ENCODE measurements around the gene MFAP5. TPM values are rescaled to one million over a fixed set of nuclear protein-coding genes. Genes with fewer than 3 reads are reported as not detected.
"Not testable (repeated sequence)": the region's sequence is repeated elsewhere in the genome, so short reads cannot be mapped to it uniquely, and the experiment has no call there.

MFAP5 gene
- polyA plus RNA-seq, 1 donor (not counting 4 experiments of a cell fraction or from before 2014, with no cell fraction given): 317 TPM

DNA sequence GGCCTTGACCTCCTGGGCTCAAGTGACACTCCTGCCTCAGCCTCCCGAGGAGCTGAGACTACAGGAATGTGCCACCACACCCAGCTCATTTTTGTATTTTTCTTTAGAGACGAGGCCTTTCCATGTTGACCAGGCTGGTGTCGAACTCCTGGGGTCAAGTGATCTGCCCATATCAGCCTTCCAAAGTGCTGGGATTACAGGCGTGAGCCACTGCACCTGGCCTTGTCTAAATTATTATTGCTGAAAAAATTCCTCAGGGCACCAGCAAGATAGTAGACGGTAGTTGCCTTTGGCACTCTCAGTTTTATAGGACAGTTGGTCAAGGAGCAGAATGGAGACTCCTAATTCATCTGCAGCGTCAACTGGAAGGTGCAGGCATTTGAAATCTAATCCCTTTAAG is 47.4 kb downstream of the MFAP5 start:
- Histone ChIP-seq H3K4me1 (ENCODE audit: control insufficient read depth, extremely low read depth, insufficient read depth, low read length) (peaks cover 5% of the 10 kb centered on the region), H3K9me1 (ENCODE audit: control insufficient read depth, extremely low read depth, insufficient read depth, low read length) (no peaks in the 10 kb centered on the region), H3K27me3 (ENCODE audit: control insufficient read depth, extremely low read depth, insufficient read depth, low read length) (no peaks in the 10 kb centered on the region), H3K4me2 (ENCODE audit: control insufficient read depth, extremely low read depth, insufficient read depth, low read depth, low read length) (no peak overlapping the region), H3K4me3 (ENCODE audit: control insufficient read depth in 2 of 3, extremely low read depth in 1 of 3, insufficient read depth in 2 of 3, low read depth in 1 of 3, low read length in 3 of 3) (no peak overlapping the region), H4K20me1 (ENCODE audit: control insufficient read depth, extremely low read depth, insufficient read depth, low read length) (no peaks in the 10 kb centered on the region), H3K79me2 (ENCODE audit: control insufficient read depth, insufficient read depth, low read length) (no peaks in the 10 kb centered on the region), H3K9ac (ENCODE audit: control insufficient read depth, extremely low read depth, insufficient read depth, low read length) (no peak overlapping the region), H3K9me3 (ENCODE audit: control insufficient read depth, low read depth, low read length) (no peaks in the 10 kb centered on the region), H3K27ac (ENCODE audit: control insufficient read depth, insufficient read depth, low read length) (no peak overlapping the region), H2AFZ (ENCODE audit: control insufficient read depth, low read length) (no peak overlapping the region), H3K36me3 (ENCODE audit: control insufficient read depth in 2 of 2, extremely low read depth in 1 of 2, insufficient read depth in 2 of 2, low read length in 2 of 2) (no peaks in the 10 kb centered on the region)
- dilution Hi-C loops (cut with MboI; ENCODE audit: extremely low pct_ligation_motif_present, low sequenced_read_pairs): no loop called here
- FAIRE-seq (no peak), DNase-seq (ENCODE audit: low read depth, low spot score) (no peak)
- TF ChIP-seq EZH2 (IDR thresholded peaks at IDR 0.05; ENCODE audit: low read length): no peak
- TF ChIP-seq, protein P1, sequence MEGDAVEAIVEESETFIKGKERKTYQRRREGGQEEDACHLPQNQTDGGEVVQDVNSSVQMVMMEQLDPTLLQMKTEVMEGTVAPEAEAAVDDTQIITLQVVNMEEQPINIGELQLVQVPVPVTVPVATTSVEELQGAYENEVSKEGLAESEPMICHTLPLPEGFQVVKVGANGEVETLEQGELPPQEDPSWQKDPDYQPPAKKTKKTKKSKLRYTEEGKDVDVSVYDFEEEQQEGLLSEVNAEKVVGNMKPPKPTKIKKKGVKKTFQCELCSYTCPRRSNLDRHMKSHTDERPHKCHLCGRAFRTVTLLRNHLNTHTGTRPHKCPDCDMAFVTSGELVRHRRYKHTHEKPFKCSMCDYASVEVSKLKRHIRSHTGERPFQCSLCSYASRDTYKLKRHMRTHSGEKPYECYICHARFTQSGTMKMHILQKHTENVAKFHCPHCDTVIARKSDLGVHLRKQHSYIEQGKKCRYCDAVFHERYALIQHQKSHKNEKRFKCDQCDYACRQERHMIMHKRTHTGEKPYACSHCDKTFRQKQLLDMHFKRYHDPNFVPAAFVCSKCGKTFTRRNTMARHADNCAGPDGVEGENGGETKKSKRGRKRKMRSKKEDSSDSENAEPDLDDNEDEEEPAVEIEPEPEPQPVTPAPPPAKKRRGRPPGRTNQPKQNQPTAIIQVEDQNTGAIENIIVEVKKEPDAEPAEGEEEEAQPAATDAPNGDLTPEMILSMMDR (optimal IDR thresholded peaks at IDR 0.05 in 1 of 3, IDR thresholded peaks at IDR 0.05 in 1 of 3, conservative IDR thresholded peaks at IDR 0.05 in 1 of 3; ENCODE audit: extremely low read depth in 1 of 3, insufficient read depth in 2 of 3, low read length in 3 of 3): no peak

DNA sequence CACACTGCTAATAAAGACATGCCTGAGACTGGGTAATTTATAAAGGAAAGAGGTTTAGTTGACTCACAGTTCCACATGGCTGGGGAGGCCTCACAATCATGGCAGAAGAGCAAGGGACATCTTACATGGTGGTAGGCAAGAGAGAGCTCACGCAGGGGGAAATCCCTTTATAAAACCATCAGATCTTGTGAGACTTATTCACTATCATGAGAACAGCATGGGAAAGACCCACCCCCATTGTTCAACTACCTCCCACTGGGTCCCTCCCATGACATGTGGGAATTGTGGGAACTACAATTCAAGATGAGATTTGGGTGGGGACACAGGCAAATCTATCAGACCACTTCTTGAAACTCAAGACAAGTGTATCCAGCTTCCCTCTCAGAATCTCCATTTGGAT is 48.7 kb downstream of the MFAP5 start:
- H2AFZ ChIP-seq (ENCODE audit: control insufficient read depth, low read length); dilution Hi-C loops (cut with MboI; ENCODE audit: extremely low pct_ligation_motif_present, low sequenced_read_pairs): not testable (repeated sequence)

GRCh38 chr12:8612629-8613028 is 50.0 kb downstream of the MFAP5 start, which contains the start of gene AICDA:
AICDA (minus strand) TSS chr12:8612859; CDS start chr12:8612767, 92 bp downstream.
- Histone ChIP-seq H3K4me2 (ENCODE audit: control insufficient read depth, extremely low read depth, insufficient read depth, low read depth, low read length) (no peak within 1 kb of the TSS), H3K27ac (ENCODE audit: control insufficient read depth, insufficient read depth, low read length) (no peak within 1 kb of the TSS), H2AFZ (ENCODE audit: control insufficient read depth, low read length) (no peak within 1 kb of the TSS), H3K79me2 (ENCODE audit: control insufficient read depth, insufficient read depth, low read length) (no peaks in the 10 kb centered on the region), H3K4me1 (ENCODE audit: control insufficient read depth, extremely low read depth, insufficient read depth, low read length) (no peaks in the 10 kb centered on the region), H3K9me1 (ENCODE audit: control insufficient read depth, extremely low read depth, insufficient read depth, low read length) (no peaks in the 10 kb centered on the region), H3K4me3 (ENCODE audit: control insufficient read depth in 2 of 3, extremely low read depth in 1 of 3, insufficient read depth in 2 of 3, low read depth in 1 of 3, low read length in 3 of 3) (no peak within 1 kb of the TSS), H3K36me3 (ENCODE audit: control insufficient read depth in 2 of 2, extremely low read depth in 1 of 2, insufficient read depth in 2 of 2, low read length in 2 of 2) (no peaks in the 10 kb centered on the region), H3K27me3 (ENCODE audit: control insufficient read depth, extremely low read depth, insufficient read depth, low read length) (no peaks in the 10 kb centered on the region), H4K20me1 (ENCODE audit: control insufficient read depth, extremely low read depth, insufficient read depth, low read length) (no peaks in the 10 kb centered on the region), H3K9me3 (ENCODE audit: control insufficient read depth, low read depth, low read length) (no peaks in the 10 kb centered on the region), H3K9ac (ENCODE audit: control insufficient read depth, extremely low read depth, insufficient read depth, low read length) (no peak within 1 kb of the TSS)
- DNase-seq (ENCODE audit: low read depth, low spot score): no peak
- TF ChIP-seq EZH2 (IDR thresholded peaks at IDR 0.05; ENCODE audit: low read length): no peak
- TF ChIP-seq, protein P1 (optimal IDR thresholded peaks at IDR 0.05 in 1 of 3, IDR thresholded peaks at IDR 0.05 in 1 of 3, conservative IDR thresholded peaks at IDR 0.05 in 1 of 3; ENCODE audit: extremely low read depth in 1 of 3, insufficient read depth in 2 of 3, low read length in 3 of 3): no peak
- dilution Hi-C loops (cut with MboI; ENCODE audit: extremely low pct_ligation_motif_present, low sequenced_read_pairs): no loop called here
- FAIRE-seq: no peak

More for the DNA sequence above, 48.7 kb downstream of the MFAP5 start:
- H3K36me3 ChIP-seq (ENCODE audit: control insufficient read depth in 2 of 2, extremely low read depth in 1 of 2, insufficient read depth in 2 of 2, low read length in 2 of 2); H3K4me2 ChIP-seq (ENCODE audit: control insufficient read depth, extremely low read depth, insufficient read depth, low read depth, low read length); H4K20me1 ChIP-seq (ENCODE audit: control insufficient read depth, extremely low read depth, insufficient read depth, low read length); FAIRE-seq; DNase-seq (ENCODE audit: low read depth, low spot score); H3K9me1 ChIP-seq (ENCODE audit: control insufficient read depth, extremely low read depth, insufficient read depth, low read length); H3K4me3 ChIP-seq (ENCODE audit: control insufficient read depth in 2 of 3, extremely low read depth in 1 of 3, insufficient read depth in 2 of 3, low read depth in 1 of 3, low read length in 3 of 3); H3K27me3 ChIP-seq (ENCODE audit: control insufficient read depth, extremely low read depth, insufficient read depth, low read length); H3K79me2 ChIP-seq (ENCODE audit: control insufficient read depth, insufficient read depth, low read length); H3K9ac ChIP-seq (ENCODE audit: control insufficient read depth, extremely low read depth, insufficient read depth, low read length); H3K4me1 ChIP-seq (ENCODE audit: control insufficient read depth, extremely low read depth, insufficient read depth, low read length); H3K9me3 ChIP-seq (ENCODE audit: control insufficient read depth, low read depth, low read length); H3K27ac ChIP-seq (ENCODE audit: control insufficient read depth, insufficient read depth, low read length): not testable (repeated sequence)

Data from keratinocyte (primary cell).